Memory B cell (primary cell): ENCODE results near the gene KRTAP19-8.

ENCODE experiments used
- ATAC-seq: fragments of 150-1000 bp; cut with Tn5 transposase; 2 replicates; pipeline ENCODE4 v1.10.0; 2021; ENCODE audit warnings: low read depth, mild to moderate bottlenecking, moderate library complexity
- DNase-seq, 2 donors: peaks; one replicate each; pipeline ENCODE4 v3.0.0; 2022; ENCODE audit warnings: low spot score in 2 of 2
- H3K27ac Mint-ChIP-seq: one replicate; pipeline ENCODE4 v1.8.0; 2022; ENCODE audit warnings: mild to moderate bottlenecking, moderate library complexity, mixed read lengths
- H3K27me3 Mint-ChIP-seq: one replicate; pipeline ENCODE4 v1.8.0; 2022; ENCODE audit warnings: mixed read lengths
- H3K36me3 Mint-ChIP-seq: one replicate; pipeline ENCODE4 v1.8.0; 2022; ENCODE audit warnings: mild to moderate bottlenecking, mixed read lengths
- H3K4me1 Mint-ChIP-seq: one replicate; pipeline ENCODE4 v1.8.0; 2022; ENCODE audit warnings: mixed read lengths
- H3K4me3 Mint-ChIP-seq: one replicate; pipeline ENCODE4 v1.8.0; 2022; ENCODE audit warnings: mild to moderate bottlenecking, moderate library complexity, mixed read lengths
- H3K9me3 Mint-ChIP-seq: one replicate; pipeline ENCODE4 v1.8.0; 2022; ENCODE audit warnings: mixed read lengths

KRTAP19-8 gene

GRCh38 chr21:31038376-31038775 is at the start of gene KRTAP19-8:
KRTAP19-8 (minus strand) TSS chr21:31038476; CDS start chr21:31038443, 33 bp downstream.
- peaks cover 2% of the 10 kb centered on the region for H3K9me3 Mint-ChIP-seq
- H3K4me1 Mint-ChIP-seq: no peaks in the 10 kb centered on the region
- no peak for DNase-seq
- no peak for ATAC-seq
- no peak within 1 kb of the TSS for H3K27ac Mint-ChIP-seq
- H3K36me3 Mint-ChIP-seq: no peaks in the 10 kb centered on the region
- H3K4me3 Mint-ChIP-seq: no peak within 1 kb of the TSS
- H3K27me3 Mint-ChIP-seq: peaks cover 3% of the 10 kb centered on the region

- DNase-seq (no peak), ATAC-seq (no peak)
- Mint-ChIP-seq H3K4me3 (no peak overlapping the region), H3K27me3 (no peaks in the 10 kb centered on the region), H3K4me1 (peaks cover 3% of the 10 kb centered on the region), H3K9me3 (peaks cover 4% of the 10 kb centered on the region), H3K36me3 (no peaks in the 10 kb centered on the region), H3K27ac (no peak overlapping the region)
Observed at GRCh38 chr21:31087639-31088473, 49.6 kb upstream of the KRTAP19-8 start.

- no peaks in the 10 kb centered on the region for H3K27me3 Mint-ChIP-seq
- peaks cover 2% of the 10 kb centered on the region for H3K9me3 Mint-ChIP-seq
- DNase-seq (no peak), ATAC-seq (no peak)
- peaks cover 3% of the 10 kb centered on the region for H3K4me1 Mint-ChIP-seq
- H3K27ac Mint-ChIP-seq: no peak overlapping the region
- no peak overlapping the region for H3K4me3 Mint-ChIP-seq
- no peaks in the 10 kb centered on the region for H3K36me3 Mint-ChIP-seq
Observed at GRCh38 chr21:31084689-31085088, 46.4 kb upstream of the KRTAP19-8 start.

GRCh38 chr21:31078796-31079195 is 40.5 kb upstream of the KRTAP19-8 start:
- no peaks in the 10 kb centered on the region for H3K36me3 Mint-ChIP-seq

GRCh38 chr21:31078216-31078615 is 39.9 kb upstream of the KRTAP19-8 start:
- Mint-ChIP-seq H3K9me3 (no peaks in the 10 kb centered on the region), H3K27me3 (peaks cover 2% of the 10 kb centered on the region), H3K36me3 (no peaks in the 10 kb centered on the region), H3K4me3 (no peak overlapping the region), H3K4me1 (no peaks in the 10 kb centered on the region), H3K27ac (no peak overlapping the region)
- DNase-seq (no peak), ATAC-seq (no peak)

More at GRCh38 chr21:31078796-31079195, 40.5 kb upstream of the KRTAP19-8 start:
- no peak overlapping the region for H3K4me3 Mint-ChIP-seq
- no peak for ATAC-seq
- DNase-seq: no peak
- H3K4me1 Mint-ChIP-seq: no peaks in the 10 kb centered on the region
- H3K27ac Mint-ChIP-seq: no peak overlapping the region
- H3K27me3 Mint-ChIP-seq: peaks cover 2% of the 10 kb centered on the region
- H3K9me3 Mint-ChIP-seq: no peaks in the 10 kb centered on the region

GRCh38 chr21:31075848-31076247 is 37.6 kb upstream of the KRTAP19-8 start:
- H3K27me3 Mint-ChIP-seq: peaks cover 3% of the 10 kb centered on the region
- no peak overlapping the region for H3K27ac Mint-ChIP-seq
- DNase-seq: no peak
- H3K4me3 Mint-ChIP-seq: no peak overlapping the region
- no peaks in the 10 kb centered on the region for H3K4me1 Mint-ChIP-seq
- H3K36me3 Mint-ChIP-seq: no peaks in the 10 kb centered on the region
- no peaks in the 10 kb centered on the region for H3K9me3 Mint-ChIP-seq
- ATAC-seq: no peak

- Mint-ChIP-seq H3K4me1 (no peaks in the 10 kb centered on the region), H3K9me3 (no peaks in the 10 kb centered on the region), H3K36me3 (no peaks in the 10 kb centered on the region), H3K27ac (no peak overlapping the region), H3K4me3 (no peak overlapping the region), H3K27me3 (peaks cover 1% of the 10 kb centered on the region)
- ATAC-seq (no peak), DNase-seq (no peak)
Observed at GRCh38 chr21:31072533-31072932, 34.3 kb upstream of the KRTAP19-8 start.

- H3K27ac Mint-ChIP-seq: no peak overlapping the region
- H3K36me3 Mint-ChIP-seq: no peaks in the 10 kb centered on the region
- peaks cover 1% of the 10 kb centered on the region for H3K9me3 Mint-ChIP-seq
- DNase-seq: no peak
- peaks cover 2% of the 10 kb centered on the region for H3K27me3 Mint-ChIP-seq
- H3K4me1 Mint-ChIP-seq: no peaks in the 10 kb centered on the region
- ATAC-seq: no peak
- H3K4me3 Mint-ChIP-seq: no peak overlapping the region
Observed at GRCh38 chr21:31064803-31065202, 26.5 kb upstream of the KRTAP19-8 start.

GRCh38 chr21:31052489-31053142 is 14.3 kb upstream of the KRTAP19-8 start:
- Mint-ChIP-seq H3K27me3 (no peaks in the 10 kb centered on the region), H3K36me3 (no peaks in the 10 kb centered on the region), H3K4me1 (no peaks in the 10 kb centered on the region), H3K27ac (no peak overlapping the region), H3K4me3 (no peak overlapping the region), H3K9me3 (peaks cover 3% of the 10 kb centered on the region)
- no peak for ATAC-seq
- no peak for DNase-seq

- no peaks in the 10 kb centered on the region for H3K27me3 Mint-ChIP-seq
- no peaks in the 10 kb centered on the region for H3K4me1 Mint-ChIP-seq
- no peaks in the 10 kb centered on the region for H3K9me3 Mint-ChIP-seq
- DNase-seq (no peak), ATAC-seq (no peak)
- H3K36me3 Mint-ChIP-seq: no peaks in the 10 kb centered on the region
- H3K4me3 Mint-ChIP-seq: no peak overlapping the region
- no peak overlapping the region for H3K27ac Mint-ChIP-seq
Observed at GRCh38 chr21:31050577-31051157, 12.4 kb upstream of the KRTAP19-8 start.

GRCh38 chr21:31045841-31046240 is 7.6 kb upstream of the KRTAP19-8 start:
- ATAC-seq (no peak), DNase-seq (no peak)
- no peaks in the 10 kb centered on the region for H3K9me3 Mint-ChIP-seq
- no peaks in the 10 kb centered on the region for H3K36me3 Mint-ChIP-seq
- peaks cover 1% of the 10 kb centered on the region for H3K27me3 Mint-ChIP-seq
- H3K4me1 Mint-ChIP-seq: no peaks in the 10 kb centered on the region
- H3K27ac Mint-ChIP-seq: no peak overlapping the region
- no peak overlapping the region for H3K4me3 Mint-ChIP-seq

- no peaks in the 10 kb centered on the region for H3K36me3 Mint-ChIP-seq
- H3K27ac Mint-ChIP-seq: no peak overlapping the region
- H3K4me1 Mint-ChIP-seq: no peaks in the 10 kb centered on the region
- no peaks in the 10 kb centered on the region for H3K9me3 Mint-ChIP-seq
- H3K4me3 Mint-ChIP-seq: no peak overlapping the region
- DNase-seq (no peak), ATAC-seq (no peak)
- peaks cover 2% of the 10 kb centered on the region for H3K27me3 Mint-ChIP-seq
Observed at GRCh38 chr21:31043471-31043870, 5.2 kb upstream of the KRTAP19-8 start.

- Mint-ChIP-seq H3K27me3 (peaks cover 2% of the 10 kb centered on the region), H3K9me3 (peaks cover under 1% of the 10 kb centered on the region), H3K36me3 (no peaks in the 10 kb centered on the region), H3K4me1 (no peaks in the 10 kb centered on the region), H3K27ac (no peak overlapping the region), H3K4me3 (no peak overlapping the region)
- DNase-seq: no peak
- ATAC-seq: no peak
Observed at GRCh38 chr21:31042080-31042464, 3.8 kb upstream of the KRTAP19-8 start.

- Mint-ChIP-seq H3K4me1 (no peaks in the 10 kb centered on the region), H3K27me3 (peaks cover 3% of the 10 kb centered on the region), H3K27ac (no peak overlapping the region), H3K4me3 (no peak overlapping the region), H3K9me3 (peaks cover 2% of the 10 kb centered on the region), H3K36me3 (no peaks in the 10 kb centered on the region)
- no peak for ATAC-seq
- no peak for DNase-seq
Observed at GRCh38 chr21:31041295-31042079, 3.2 kb upstream of the KRTAP19-8 start.
